M059J (cell line): Measurements from ENCODE around the gene RARG. TPM values are rescaled to one million over a fixed set of nuclear protein-coding genes. Genes with fewer than 3 reads are reported as not detected.

ENCODE experiments used
- DNase-seq: peaks from one replicate; pipeline ENCODE4 v3.0.0-alpha.2; 2012; ENCODE audit warnings: low read depth
- total RNA-seq: library from RNA; depleted of rRNA; stranded (reverse); fragments of >200 nt; shearing (Covaris generic); gene quantifications from 2 replicates; pipeline ENCODE4 v1.2.3, GENCODE V29; 2014

Gene RARG
- total RNA-seq, 1 experiment from 2014 or later = 22.1 TPM

GRCh38 chr12:53245286-53245685 is 13.3 kb upstream of the RARG start:
- no peak for DNase-seq

- no peak for DNase-seq
Observed at GRCh38 chr12:53244337-53244736, 12.3 kb upstream of the RARG start.

GRCh38 chr12:53241623-53242412 is 9.8 kb upstream of the RARG start:
- DNase-seq = no peak

GRCh38 chr12:53239643-53240258 is 7.7 kb upstream of the RARG start:
- no peak for DNase-seq

GRCh38 chr12:53236443-53237111 is 4.6 kb upstream of the RARG start:
- no peak for DNase-seq

GRCh38 chr12:53235742-53236442 is 3.9 kb upstream of the RARG start:
- DNase-seq = no peak

GRCh38 chr12:53235164-53235563 is 3.2 kb upstream of the RARG start:
- no peak for DNase-seq

- no peak for DNase-seq
Observed at GRCh38 chr12:53234271-53234914, 2.4 kb upstream of the RARG start.

GRCh38 chr12:53233671-53234121 is 1.7 kb upstream of the RARG start:
- DNase-seq = no peak

GRCh38 chr12:53232646-53233461 is 845 bp upstream of the RARG start:
- peak; percentile 63 for DNase-seq

GRCh38 chr12:53231671-53231920 is 413 bp downstream of the RARG start:
- no peak for DNase-seq

- DNase-seq = no peak
Observed at GRCh38 chr12:53230108-53230845, 1.7 kb downstream of the RARG start.

GRCh38 chr12:53229454-53229853 is 2.6 kb downstream of the RARG start:
- no peak for DNase-seq

- DNase-seq = no peak
Observed at GRCh38 chr12:53227836-53228235, 4.2 kb downstream of the RARG start.

GRCh38 chr12:53227341-53227740 is 4.7 kb downstream of the RARG start:
- DNase-seq = no peak

- DNase-seq = no peak
Observed at GRCh38 chr12:53226815-53227214, 5.2 kb downstream of the RARG start.

- DNase-seq = no peak
Observed at GRCh38 chr12:53225635-53226424, 6.2 kb downstream of the RARG start.

- DNase-seq = no peak
Observed at GRCh38 chr12:53224897-53225634, 6.9 kb downstream of the RARG start.
